IPS-18a (cell line): ENCODE results near the gene LRRC41.
A peak's percentile ranks its signal among the peaks of the same experiment; 100 is the strongest.
"Not testable (repeated sequence)": the region's sequence is repeated elsewhere in the genome, so short reads cannot be mapped to it uniquely, and the experiment has no call there.

Source experiments
- H3K27ac ChIP-seq: one replicate; pipeline ENCODE4 v1.5.1; 2013; ENCODE audit warnings: low read length
- H3K27me3 ChIP-seq: one replicate; pipeline ENCODE4 v1.6.1; 2013; ENCODE audit warnings: mild to moderate bottlenecking, low read length; ENCODE audit not compliant: control insufficient read depth, insufficient read depth
- H3K36me3 ChIP-seq: one replicate; pipeline ENCODE4 v1.6.1; 2013; ENCODE audit warnings: low read depth, low read length; ENCODE audit not compliant: control insufficient read depth
- H3K4me1 ChIP-seq: one replicate; pipeline ENCODE4 v1.6.1; 2013; ENCODE audit warnings: low read depth, low read length; ENCODE audit not compliant: control insufficient read depth
- H3K4me3 ChIP-seq: one replicate; pipeline ENCODE4 v1.5.1; 2013; ENCODE audit warnings: low read length
- H3K9ac ChIP-seq: one replicate; pipeline ENCODE4 v1.6.1; 2013; ENCODE audit warnings: mild to moderate bottlenecking, low read length, moderate library complexity
- H3K9me3 ChIP-seq: one replicate; pipeline ENCODE4 v1.6.1; 2013; ENCODE audit warnings: low read depth, low read length; ENCODE audit not compliant: control insufficient read depth

The LRRC41 gene

GRCh38 chr1:46319301-46319700, 15.9 kb upstream of the LRRC41 start:
- not testable (repeated sequence) for H3K27ac ChIP-seq, H3K9ac ChIP-seq, H3K9me3 ChIP-seq, H3K27me3 ChIP-seq, H3K4me1 ChIP-seq, H3K4me3 ChIP-seq
- peaks cover 24% of the 10 kb centered on the region for H3K36me3 ChIP-seq

GRCh38 chr1:46317323-46317722, 13.9 kb upstream of the LRRC41 start:
- Histone ChIP-seq H3K9me3 (no peaks in the 10 kb centered on the region), H3K9ac (no peak overlapping the region), H3K36me3 (peaks cover 41% of the 10 kb centered on the region), H3K27me3 (no peaks in the 10 kb centered on the region), H3K4me1 (no peaks in the 10 kb centered on the region), H3K27ac (no peak overlapping the region), H3K4me3 (no peak overlapping the region)

- no peak overlapping the region for H3K27ac ChIP-seq
- no peaks in the 10 kb centered on the region for H3K9me3 ChIP-seq
- no peaks in the 10 kb centered on the region for H3K27me3 ChIP-seq
- no peak overlapping the region for H3K9ac ChIP-seq
- no peaks in the 10 kb centered on the region for H3K4me1 ChIP-seq
- H3K36me3 ChIP-seq = peaks cover 50% of the 10 kb centered on the region
- no peak overlapping the region for H3K4me3 ChIP-seq
These were observed 12.4 kb upstream of the LRRC41 start for GRCh38 chr1:46315669-46316403.

- Histone ChIP-seq H3K27me3 (no peaks in the 10 kb centered on the region), H3K9ac (no peak overlapping the region), H3K4me3 (no peak overlapping the region), H3K9me3 (no peaks in the 10 kb centered on the region), H3K36me3 (peaks cover 60% of the 10 kb centered on the region), H3K27ac (no peak overlapping the region), H3K4me1 (peaks cover 10% of the 10 kb centered on the region)
These were observed 6.9 kb upstream of the LRRC41 start for GRCh38 chr1:46310321-46310720.

GRCh38 chr1:46309401-46310159, 6.2 kb upstream of the LRRC41 start:
- Histone ChIP-seq H3K4me1 (peaks cover 10% of the 10 kb centered on the region), H3K27me3 (no peaks in the 10 kb centered on the region), H3K9me3 (no peaks in the 10 kb centered on the region), H3K27ac (no peak overlapping the region), H3K4me3 (no peak overlapping the region), H3K36me3 (peaks cover 56% of the 10 kb centered on the region), H3K9ac (no peak overlapping the region)

GRCh38 chr1:46306159-46306530, 2.7 kb upstream of the LRRC41 start:
- H3K27ac ChIP-seq = no peak overlapping the region
- H3K9me3 ChIP-seq = no peaks in the 10 kb centered on the region
- no peak overlapping the region for H3K4me3 ChIP-seq
- no peaks in the 10 kb centered on the region for H3K27me3 ChIP-seq
- no peak overlapping the region for H3K9ac ChIP-seq
- peaks cover 30% of the 10 kb centered on the region for H3K36me3 ChIP-seq
- peaks cover 10% of the 10 kb centered on the region for H3K4me1 ChIP-seq

- Histone ChIP-seq H3K9ac (peak overlapping the region; percentile 81), H3K36me3 (peaks cover 13% of the 10 kb centered on the region), H3K27ac (peak overlapping the region; percentile 99), H3K27me3 (no peaks in the 10 kb centered on the region), H3K9me3 (no peaks in the 10 kb centered on the region), H3K4me3 (peak overlapping the region; percentile 79), H3K4me1 (peaks cover 20% of the 10 kb centered on the region)
These were observed 483 bp upstream of the LRRC41 start for GRCh38 chr1:46303872-46304326.

- Histone ChIP-seq H3K9ac (peak overlapping the region; percentile 81), H3K4me3 (peak overlapping the region; percentile 79), H3K36me3 (peaks cover 10% of the 10 kb centered on the region), H3K4me1 (peaks cover 23% of the 10 kb centered on the region), H3K27me3 (no peaks in the 10 kb centered on the region), H3K9me3 (no peaks in the 10 kb centered on the region), H3K27ac (no peak overlapping the region)
These were observed 777 bp downstream of the LRRC41 start for GRCh38 chr1:46302641-46303037.

GRCh38 chr1:46301808-46302640, 1.4 kb downstream of the LRRC41 start:
- Histone ChIP-seq H3K9ac (peak overlapping the region; percentile 81), H3K27ac (no peak overlapping the region), H3K27me3 (no peaks in the 10 kb centered on the region), H3K9me3 (no peaks in the 10 kb centered on the region), H3K36me3 (peaks cover 11% of the 10 kb centered on the region), H3K4me3 (peak overlapping the region; percentile 79), H3K4me1 (peaks cover 18% of the 10 kb centered on the region)

- Histone ChIP-seq H3K27me3 (no peaks in the 10 kb centered on the region), H3K9me3 (no peaks in the 10 kb centered on the region), H3K4me1 (peaks cover 18% of the 10 kb centered on the region), H3K4me3 (peak overlapping the region; percentile 79), H3K36me3 (peaks cover 17% of the 10 kb centered on the region), H3K9ac (peak overlapping the region; percentile 81), H3K27ac (no peak overlapping the region)
These were observed 2.0 kb downstream of the LRRC41 start for GRCh38 chr1:46301406-46301807.

- no peaks in the 10 kb centered on the region for H3K9me3 ChIP-seq
- H3K9ac ChIP-seq = peak overlapping the region; percentile 81
- peak overlapping the region; percentile 79 for H3K4me3 ChIP-seq
- no peak overlapping the region for H3K27ac ChIP-seq
- H3K36me3 ChIP-seq = peaks cover 20% of the 10 kb centered on the region
- H3K27me3 ChIP-seq = no peaks in the 10 kb centered on the region
- peaks cover 18% of the 10 kb centered on the region for H3K4me1 ChIP-seq
These were observed 2.6 kb downstream of the LRRC41 start for GRCh38 chr1:46300673-46301405.
